Glutamatergic neuron (in vitro differentiated cells): ENCODE data around the gene RSRC1. TPM values are rescaled to one million over a fixed set of nuclear protein-coding genes. Genes with fewer than 3 reads are reported as not detected.
"Not testable (repeated sequence)": the region's sequence is repeated elsewhere in the genome, so short reads cannot be mapped to it uniquely, and the experiment has no call there.

Experiments
- DNase-seq: peaks from one replicate; pipeline ENCODE4 v3.0.0; 2022
- H3K27ac Mint-ChIP-seq: one replicate; pipeline ENCODE4 v1.8.0; 2020; ENCODE audit warnings: mild to moderate bottlenecking, mixed read lengths, inconsistent platforms; ENCODE audit not compliant: unreplicated experiment
- H3K27me3 Mint-ChIP-seq: one replicate; pipeline ENCODE4 v1.8.0; 2020; ENCODE audit warnings: mild to moderate bottlenecking, moderate library complexity, mixed read lengths, inconsistent platforms; ENCODE audit not compliant: unreplicated experiment
- H3K36me3 Mint-ChIP-seq: one replicate; pipeline ENCODE4 v1.8.0; 2020; ENCODE audit warnings: mild to moderate bottlenecking, mixed read lengths, inconsistent platforms; ENCODE audit not compliant: unreplicated experiment
- H3K4me1 Mint-ChIP-seq: one replicate; pipeline ENCODE4 v1.8.0; 2020; ENCODE audit warnings: mild to moderate bottlenecking, low read depth, mixed read lengths, inconsistent platforms; ENCODE audit not compliant: unreplicated experiment
- H3K4me3 Mint-ChIP-seq: one replicate; pipeline ENCODE4 v1.8.0; 2020; ENCODE audit warnings: mild to moderate bottlenecking, mixed read lengths, inconsistent platforms; ENCODE audit not compliant: unreplicated experiment
- H3K9me3 Mint-ChIP-seq: one replicate; pipeline ENCODE4 v1.8.0; 2020; ENCODE audit warnings: mild to moderate bottlenecking, moderate library complexity, mixed read lengths, inconsistent platforms; ENCODE audit not compliant: unreplicated experiment
- CTCF ChIP-seq: fragments of 200-600 bp; sonication (generic); IDR thresholded peaks from one replicate; pipeline ENCODE4 v1.5.0; 2021; ENCODE audit not compliant: partially characterized antibody, unreplicated experiment
- total RNA-seq: library from RNA; stranded (reverse); fragmentation: NEBNext Ultra II Directional; extraction: Animal tissue kit (Norgen Biotek cat#: 25700); gene quantifications from one replicate; pipeline ENCODE4 v1.2.1, GENCODE V29; 2021; ENCODE audit not compliant: unreplicated experiment

The RSRC1 gene
- total RNA-seq, 1 donor from 2014 or later: 93.9 TPM

DNA sequence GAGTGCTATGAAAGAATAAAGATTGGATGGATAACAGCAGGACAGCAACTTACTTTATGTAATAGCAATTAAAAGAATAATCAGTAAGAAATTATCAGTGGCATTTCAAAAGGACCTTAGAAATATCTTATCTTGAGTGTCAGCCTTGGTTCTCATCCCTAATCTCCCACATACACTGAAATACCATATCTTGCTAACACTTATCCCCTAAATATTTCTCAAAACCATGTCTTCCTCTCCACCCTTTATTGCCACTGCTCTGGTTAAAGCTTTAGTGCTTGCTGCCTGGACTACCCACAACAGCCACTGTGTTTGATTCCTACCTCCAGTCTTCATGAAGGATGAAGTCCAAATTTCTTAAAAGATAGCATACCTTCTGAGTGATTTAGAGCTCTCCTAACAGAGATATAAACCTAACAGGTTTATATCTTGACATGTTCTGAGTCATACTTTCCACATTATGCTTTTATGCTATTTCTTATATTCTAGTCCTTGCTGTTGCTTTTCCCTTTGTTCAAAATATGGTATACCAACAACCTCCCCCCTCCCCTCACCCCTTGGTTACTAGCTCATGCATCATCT, 202.8 kb downstream of the RSRC1 start:
- H3K27ac Mint-ChIP-seq: peak overlapping the region; percentile 59
- H3K36me3 Mint-ChIP-seq: no peaks in the 10 kb centered on the region
- peaks cover 9% of the 10 kb centered on the region for H3K4me1 Mint-ChIP-seq
- no peak overlapping the region for H3K4me3 Mint-ChIP-seq
- peaks cover 2% of the 10 kb centered on the region for H3K9me3 Mint-ChIP-seq
- no peaks in the 10 kb centered on the region for H3K27me3 Mint-ChIP-seq
- no peak for TF ChIP-seq CTCF
- DNase-seq: no peak

- H3K9me3 Mint-ChIP-seq: peaks cover 2% of the 10 kb centered on the region
- no peak for DNase-seq
- no peaks in the 10 kb centered on the region for H3K27me3 Mint-ChIP-seq
- no peaks in the 10 kb centered on the region for H3K36me3 Mint-ChIP-seq
- peaks cover 9% of the 10 kb centered on the region for H3K4me1 Mint-ChIP-seq
- H3K27ac Mint-ChIP-seq: no peak overlapping the region
- TF ChIP-seq CTCF: peak; percentile 64
- no peak overlapping the region for H3K4me3 Mint-ChIP-seq
Measured at GRCh38 chr3:158313338-158313927, 203.5 kb downstream of the RSRC1 start.

DNA sequence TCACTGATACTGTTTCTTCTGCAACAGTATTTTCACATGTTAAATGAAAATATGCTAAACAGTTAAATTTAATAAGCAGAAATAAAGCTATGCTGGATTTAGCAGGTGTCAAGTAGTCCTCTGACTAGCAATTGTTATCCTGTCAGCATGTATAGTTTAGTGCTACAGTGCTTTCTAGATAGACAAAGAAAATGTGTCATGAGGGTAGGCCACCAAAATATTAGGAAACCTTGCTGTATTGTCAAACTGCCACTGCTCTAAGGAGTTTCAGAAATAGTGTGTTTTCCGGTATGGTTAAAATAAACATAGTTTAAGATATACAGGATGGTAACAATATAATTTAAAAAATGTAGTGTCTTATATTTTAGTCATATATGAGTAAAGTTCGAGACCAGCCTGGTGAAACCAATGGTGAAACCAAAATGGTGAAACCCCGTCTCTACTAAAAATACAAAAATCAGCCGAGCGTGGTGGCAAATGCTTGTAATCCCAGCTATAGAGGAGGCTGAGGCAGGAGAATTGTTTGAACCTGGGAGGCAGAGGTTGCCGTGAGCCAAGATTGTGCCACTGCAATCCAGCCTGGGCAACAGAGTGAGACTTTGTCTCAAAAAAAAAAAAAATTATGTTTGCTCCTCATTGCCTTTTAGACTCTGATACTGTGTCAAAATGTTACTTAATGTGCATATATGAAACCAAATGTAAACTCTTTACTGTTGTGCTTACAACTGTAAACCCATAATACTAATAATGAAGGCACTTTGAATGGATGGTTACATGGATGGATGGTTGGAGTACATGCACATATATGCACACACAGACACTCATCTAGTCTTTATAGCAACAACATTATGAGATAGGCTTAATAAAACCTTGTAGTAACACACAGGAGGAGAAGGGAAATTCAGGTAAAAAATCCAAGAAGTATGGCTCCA, 204.8 kb downstream of the RSRC1 start:
- no peak overlapping the region for H3K27ac Mint-ChIP-seq
- no peaks in the 10 kb centered on the region for H3K27me3 Mint-ChIP-seq
- peaks cover 9% of the 10 kb centered on the region for H3K4me1 Mint-ChIP-seq
- H3K9me3 Mint-ChIP-seq: peaks cover 2% of the 10 kb centered on the region
- TF ChIP-seq CTCF: no peak
- no peaks in the 10 kb centered on the region for H3K36me3 Mint-ChIP-seq
- no peak overlapping the region for H3K4me3 Mint-ChIP-seq
- no peak for DNase-seq

GRCh38 chr3:158329696-158330441, 220.0 kb downstream of the RSRC1 start:
- H3K36me3 Mint-ChIP-seq, H3K9me3 Mint-ChIP-seq, H3K27me3 Mint-ChIP-seq, H3K4me1 Mint-ChIP-seq, H3K4me3 Mint-ChIP-seq: not testable (repeated sequence)
- H3K27ac Mint-ChIP-seq: peak overlapping the region; percentile 86
- peak; percentile 31 for DNase-seq

DNA sequence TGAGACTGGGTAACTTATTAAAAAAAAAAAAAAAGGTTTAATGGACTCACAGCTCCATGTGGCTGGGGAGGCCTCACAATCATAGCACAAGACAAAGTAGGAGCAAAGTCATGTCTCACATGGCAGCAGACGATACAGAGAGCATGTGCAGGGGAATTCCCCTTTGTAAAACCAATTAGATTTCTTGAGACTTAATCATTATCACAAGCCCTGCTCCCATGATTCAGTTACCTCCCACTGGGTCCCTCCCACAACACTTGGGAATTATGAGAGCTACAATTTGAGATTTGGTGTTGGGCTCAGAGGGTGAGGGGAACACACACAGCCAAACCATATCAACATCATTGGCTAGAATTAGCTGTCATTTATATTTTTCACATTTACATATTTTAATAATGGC, 221.0 kb downstream of the RSRC1 start:
- Mint-ChIP-seq H3K9me3 (peaks cover 9% of the 10 kb centered on the region), H3K27me3 (peaks cover 2% of the 10 kb centered on the region), H3K27ac (no peak overlapping the region), H3K4me3 (no peak overlapping the region), H3K4me1 (no peaks in the 10 kb centered on the region), H3K36me3 (no peaks in the 10 kb centered on the region)
- no peak for TF ChIP-seq CTCF
- DNase-seq: no peak
